Measurements from ENCODE around the gene NFIA.

GRCh38 chr1:61165402-61165801 is 83.0 kb downstream of the NFIA start:
- no peak for TF ChIP-seq CTCF (CRISPR knock-in tag; IDR thresholded peaks at IDR 0.05)
- TF ChIP-seq ZNF687 (CRISPR knock-in tag; IDR thresholded peaks at IDR 0.05), result no peak
- no peak for TF ChIP-seq ZNF703 (CRISPR knock-in tag; IDR thresholded peaks at IDR 0.05; ENCODE audit: borderline replicate concordance)
- TF ChIP-seq SETDB1 (CRISPR knock-in tag; IDR thresholded peaks at IDR 0.05; ENCODE audit: borderline replicate concordance), result no peak
